ENCODE results near the gene MPO.

- no peak for TF ChIP-seq CTCF (conservative IDR thresholded peaks at IDR 0.05)
- TF ChIP-seq ZFX (IDR thresholded peaks at IDR 0.05) = no peak
Observed at GRCh38 chr17:58234512-58234911, 46.2 kb downstream of the MPO start.

Data from C4-2B (cell line).